HG03175 (cell line): ENCODE measurements around the gene TLE4.

Source experiments
- ATAC-seq: cut with Tn5 transposase; IDR thresholded peaks from one replicate; pipeline ENCODE4 v1.9.1; 2021; ENCODE audit warnings: mild to moderate bottlenecking, moderate library complexity; ENCODE audit not compliant: unreplicated experiment

The TLE4 gene

GRCh38 chr9:79570448-79571308, 1.1 kb upstream of the TLE4 start:
- ATAC-seq, result peak; percentile 0

- no peak for ATAC-seq
Measured at GRCh38 chr9:79572032-79572607, 355 bp downstream of the TLE4 start.

GRCh38 chr9:79572608-79573411, 1.0 kb downstream of the TLE4 start:
- no peak for ATAC-seq

- ATAC-seq, result no peak
Measured at GRCh38 chr9:79573412-79573923, 1.7 kb downstream of the TLE4 start.

GRCh38 chr9:79574136-79574535, 2.4 kb downstream of the TLE4 start:
- ATAC-seq, result no peak

- no peak for ATAC-seq
Measured at GRCh38 chr9:79574781-79575180, 3.0 kb downstream of the TLE4 start.

- ATAC-seq, result no peak
Measured at GRCh38 chr9:79575547-79575946, 3.8 kb downstream of the TLE4 start.

- no peak for ATAC-seq
Measured at GRCh38 chr9:79577969-79578723, 6.4 kb downstream of the TLE4 start.

- no peak for ATAC-seq
Measured at GRCh38 chr9:79578891-79579290, 7.1 kb downstream of the TLE4 start.

- no peak for ATAC-seq
Measured at GRCh38 chr9:79579624-79580023, 7.9 kb downstream of the TLE4 start.

GRCh38 chr9:79580055-79580454, 8.3 kb downstream of the TLE4 start:
- no peak for ATAC-seq

GRCh38 chr9:79581388-79581787, 9.6 kb downstream of the TLE4 start:
- ATAC-seq, result no peak

GRCh38 chr9:79581794-79582193, 10.0 kb downstream of the TLE4 start:
- no peak for ATAC-seq

GRCh38 chr9:79583952-79584654, 12.3 kb downstream of the TLE4 start:
- ATAC-seq, result no peak

- no peak for ATAC-seq
Measured at GRCh38 chr9:79584655-79584982, 12.9 kb downstream of the TLE4 start.

GRCh38 chr9:79588488-79589223, 16.9 kb downstream of the TLE4 start:
- ATAC-seq, result no peak

GRCh38 chr9:79591458-79591857, 19.7 kb downstream of the TLE4 start:
- no peak for ATAC-seq

GRCh38 chr9:79592726-79593493, 21.1 kb downstream of the TLE4 start:
- ATAC-seq, result no peak
